ENCODE results near the gene LMF2. TPM values are rescaled to one million over a fixed set of nuclear protein-coding genes. Genes with fewer than 3 reads are reported as not detected.

The LMF2 gene
- total RNA-seq, 4 donors from 2014 or later, result 35.4 to 65.0 (median 46.2) TPM

GRCh38 chr22:50467773-50468440 lies 39.6 kb downstream of the LMF2 start:
- no peaks in the 10 kb centered on the region for H3K27me3 ChIP-seq
- H3K27ac ChIP-seq, result peak overlapping the region in 1 of 4 donors; percentile 91
- intact Hi-C loops (cut with DNase I), result no loop called here
- peaks cover 43 to 58% (median 53%) of the 10 kb centered on the region in 3 donors for H3K36me3 ChIP-seq
- no peaks in the 10 kb centered on the region for H3K9me3 ChIP-seq
- DNase-seq, result no peak
- H3K4me1 ChIP-seq, result peaks cover 39 to 50% (median 39%) of the 10 kb centered on the region in 3 donors
- TF ChIP-seq POLR2A (IDR thresholded peaks at IDR 0.05) (no peak), CTCF (IDR thresholded peaks at IDR 0.05) (no peak)
- H3K4me3 ChIP-seq, result no peak overlapping the region
- no CpG with 5 or more reads among the region's 22 CpGs for WGBS, 2 donors

GRCh38 chr22:50467341-50467740 lies 40.2 kb downstream of the LMF2 start:
- DNase-seq, result no peak
- intact Hi-C loops (cut with DNase I), result no loop called here
- no peaks in the 10 kb centered on the region for H3K27me3 ChIP-seq
- peaks cover 48 to 63% (median 58%) of the 10 kb centered on the region in 3 donors for H3K36me3 ChIP-seq
- no peak overlapping the region for H3K4me3 ChIP-seq
- H3K27ac ChIP-seq, result no peak overlapping the region
- TF ChIP-seq POLR2A (IDR thresholded peaks at IDR 0.05) (no peak), CTCF (IDR thresholded peaks at IDR 0.05) (no peak)
- 83 to 91% methylated on average over 14 to 16 of the region's 24 CpGs for WGBS, 2 donors
- H3K9me3 ChIP-seq, result no peaks in the 10 kb centered on the region
- peaks cover 33 to 47% (median 34%) of the 10 kb centered on the region in 3 donors for H3K4me1 ChIP-seq

GRCh38 chr22:50465066-50465930 lies 42.2 kb downstream of the LMF2 start:
- Histone ChIP-seq H3K9me3 (no peaks in the 10 kb centered on the region), H3K27me3 (no peaks in the 10 kb centered on the region), H3K27ac (no peak overlapping the region), H3K36me3 (peaks cover 66 to 84% (median 76%) of the 10 kb centered on the region in 3 donors), H3K4me3 (no peak overlapping the region), H3K4me1 (peaks cover 25 to 47% (median 27%) of the 10 kb centered on the region in 3 donors)
- TF ChIP-seq POLR2A (IDR thresholded peaks at IDR 0.05) (no peak), CTCF (IDR thresholded peaks at IDR 0.05) (no peak)
- no peak for DNase-seq
- intact Hi-C loops (cut with DNase I), result no loop called here
- 78% methylated on average over 8 of the region's 30 CpGs; no CpG with 5 or more reads in 1 of the 2 donors for WGBS, 2 donors

- Histone ChIP-seq H3K4me3 (no peak overlapping the region), H3K36me3 (peaks cover 75 to 92% (median 84%) of the 10 kb centered on the region in 3 donors), H3K9me3 (no peaks in the 10 kb centered on the region), H3K4me1 (peaks cover 16 to 47% (median 19%) of the 10 kb centered on the region in 3 donors), H3K27ac (no peak overlapping the region), H3K27me3 (no peaks in the 10 kb centered on the region)
- DNase-seq, result no peak
- intact Hi-C loops (cut with DNase I), result no loop called here
- TF ChIP-seq POLR2A (IDR thresholded peaks at IDR 0.05) (no peak), CTCF (IDR thresholded peaks at IDR 0.05) (no peak)
- 85 to 87% methylated on average over 3 to 11 of the region's 24 CpGs for WGBS, 2 donors
Observed at GRCh38 chr22:50464451-50464850, 43.1 kb downstream of the LMF2 start.

Data from esophagus squamous epithelium (tissue), 5 donors.